Activated T-cell treated with anti-CD3 and anti-CD28 coated beads for 4 hours (primary cell): ENCODE data around the gene SERPINA5.
A peak's percentile ranks its signal among the peaks of the same experiment; 100 is the strongest.

Experiments
- DNase-seq: peaks from one replicate; pipeline ENCODE4 v3.0.0-alpha.2; 2020

SERPINA5 gene

GRCh38 chr14:94581127-94581999 is at the start of gene SERPINA5:
Gene SERPINA5, plus strand, starts transcription at chr14:94581426. Its CDS starts 5,937 bp downstream, at chr14:94587363.
- no peak for DNase-seq

GRCh38 chr14:94532447-94532846 is 48.8 kb upstream of the SERPINA5 start:
- no peak for DNase-seq

- no peak for DNase-seq
Measured at GRCh38 chr14:94535506-94535905, 45.7 kb upstream of the SERPINA5 start.

- no peak for DNase-seq
Measured at GRCh38 chr14:94536836-94537235, 44.4 kb upstream of the SERPINA5 start.

GRCh38 chr14:94538070-94538740 is 43.0 kb upstream of the SERPINA5 start:
- no peak for DNase-seq

- DNase-seq, result no peak
Measured at GRCh38 chr14:94539181-94539580, 42.0 kb upstream of the SERPINA5 start.

GRCh38 chr14:94540031-94540794 is 41.0 kb upstream of the SERPINA5 start:
- no peak for DNase-seq

GRCh38 chr14:94541234-94541975 is 39.8 kb upstream of the SERPINA5 start:
- no peak for DNase-seq

- no peak for DNase-seq
Measured at GRCh38 chr14:94542111-94542810, 39.0 kb upstream of the SERPINA5 start.

GRCh38 chr14:94542811-94543440 is 38.3 kb upstream of the SERPINA5 start:
- DNase-seq, result no peak

- DNase-seq, result no peak
Measured at GRCh38 chr14:94543449-94544124, 37.6 kb upstream of the SERPINA5 start.

- DNase-seq, result no peak
Measured at GRCh38 chr14:94544726-94545125, 36.5 kb upstream of the SERPINA5 start.

- no peak for DNase-seq
Measured at GRCh38 chr14:94545131-94545841, 35.9 kb upstream of the SERPINA5 start.

GRCh38 chr14:94547151-94547680 is 34.0 kb upstream of the SERPINA5 start:
- DNase-seq, result no peak

GRCh38 chr14:94547726-94548125 is 33.5 kb upstream of the SERPINA5 start:
- no peak for DNase-seq

GRCh38 chr14:94548131-94548998 is 32.9 kb upstream of the SERPINA5 start:
- DNase-seq, result no peak

GRCh38 chr14:94548999-94549985 is 31.9 kb upstream of the SERPINA5 start:
- DNase-seq, result peak; percentile 31

- no peak for DNase-seq
Measured at GRCh38 chr14:94550041-94550440, 31.2 kb upstream of the SERPINA5 start.
